ENCODE measurements around the gene SLC18B1. TPM values are rescaled to one million over a fixed set of nuclear protein-coding genes. Genes with fewer than 3 reads are reported as not detected.

The SLC18B1 gene
- 1 to 10 TPM; 5.6 to 6.7 TPM for total RNA-seq
- polyA plus RNA-seq: 1 to 10 TPM; 3.5 to 4.7 TPM

- under 1% methylated on average over 41 of the region's 41 CpGs for WGBS
- no peaks in the 10 kb centered on the region for H3K27me3 ChIP-seq (ENCODE audit: control insufficient read depth in 4 of 4, insufficient read depth in 4 of 4, low read length in 3 of 4)
- no peaks in the 10 kb centered on the region for H3K9me3 ChIP-seq (ENCODE audit: control insufficient read depth in 4 of 4, low read length in 3 of 4)
- no peak within 1 kb of the TSS for H3K27ac ChIP-seq (ENCODE audit: low read depth in 1 of 2, low read length in 2 of 2)
- peak; percentile 74 for DNase-seq (ENCODE audit: low spot score)
- peak within 1 kb of the TSS; percentile 83 to 92 (median 87) for H3K4me3 ChIP-seq (ENCODE audit: low read depth in 1 of 3, low read length in 3 of 3)
- H3K9ac ChIP-seq (ENCODE audit: low read depth in 1 of 2, low read length in 2 of 2): peak within 1 kb of the TSS; percentile 61 to 95
- peaks cover 0 to 5% (median 2%) of the 10 kb centered on the region in 4 donors for H3K4me1 ChIP-seq (ENCODE audit: control insufficient read depth in 4 of 4, insufficient read depth in 4 of 4, low read length in 3 of 4)
- TF ChIP-seq ZBTB33 (IDR thresholded peaks at IDR 0.05) (no peak), NR2F2 (IDR thresholded peaks at IDR 0.05) (no peak), SP1 (IDR thresholded peaks at IDR 0.05) (no peak), CTCF (IDR thresholded peaks at IDR 0.05; ENCODE audit: low read depth, low read length, missing input control) (no peak), ATF3 (IDR thresholded peaks at IDR 0.05) (no peak), RXRA (IDR thresholded peaks at IDR 0.05) (peak in 1 of 2 donors; percentile 5), YY1 (IDR thresholded peaks at IDR 0.05) (peak; percentile 57), JUND (IDR thresholded peaks at IDR 0.05) (no peak), TAF1 (conservative IDR thresholded peaks at IDR 0.05) (peak; percentile 36), HNF4A (conservative IDR thresholded peaks at IDR 0.05) (peak in 1 of 2 donors; percentile 3), FOXA1 (IDR thresholded peaks at IDR 0.05) (no peak), HNF4G (IDR thresholded peaks at IDR 0.05) (no peak)
- no peaks in the 10 kb centered on the region for H3K36me3 ChIP-seq (ENCODE audit: control insufficient read depth in 4 of 4, insufficient read depth in 3 of 4, low read depth in 1 of 4, low read length in 3 of 4)
These were observed at the start of gene SLC18B1 for GRCh38 chr6:132797951-132798868. TSS of gene SLC18B1 (minus strand) at chr6:132798637. CDS start at chr6:132798456, 181 bp downstream.

GRCh38 chr6:132843316-132844035 lies 45.0 kb upstream of the SLC18B1 start:
- DNase-seq (ENCODE audit: low spot score): no peak
- 77% methylated on average over 8 of the region's 8 CpGs for WGBS
- Histone ChIP-seq H3K27ac (ENCODE audit: low read depth in 1 of 2, low read length in 2 of 2) (no peak overlapping the region), H3K4me1 (ENCODE audit: control insufficient read depth in 4 of 4, insufficient read depth in 4 of 4, low read length in 3 of 4) (peaks cover 0 to 7% (median 5%) of the 10 kb centered on the region in 4 donors), H3K9ac (ENCODE audit: low read depth in 1 of 2, low read length in 2 of 2) (no peak overlapping the region), H3K27me3 (ENCODE audit: control insufficient read depth in 4 of 4, insufficient read depth in 4 of 4, low read length in 3 of 4) (no peaks in the 10 kb centered on the region), H3K4me3 (ENCODE audit: low read depth in 1 of 3, low read length in 3 of 3) (no peak overlapping the region), H3K36me3 (ENCODE audit: control insufficient read depth in 4 of 4, insufficient read depth in 3 of 4, low read depth in 1 of 4, low read length in 3 of 4) (no peaks in the 10 kb centered on the region), H3K9me3 (ENCODE audit: control insufficient read depth in 4 of 4, low read length in 3 of 4) (no peaks in the 10 kb centered on the region)
- TF ChIP-seq TAF1 (conservative IDR thresholded peaks at IDR 0.05) (no peak), FOXA1 (IDR thresholded peaks at IDR 0.05) (no peak), YY1 (IDR thresholded peaks at IDR 0.05) (no peak), GABPA (IDR thresholded peaks at IDR 0.05 in 1 of 2, conservative IDR thresholded peaks at IDR 0.05 in 1 of 2) (no peak), JUND (IDR thresholded peaks at IDR 0.05) (no peak), HNF4G (IDR thresholded peaks at IDR 0.05) (no peak), REST (IDR thresholded peaks at IDR 0.05) (no peak)

All from liver (tissue), 9 donors.